GM06990 (cell line): ENCODE measurements around the gene SREBF1.

Experiments used
- DNase-seq: peaks from one replicate; pipeline ENCODE4 v3.0.0-alpha.2; 2011; ENCODE audit not compliant: insufficient read length; ENCODE audit errors: extremely low read depth
- H3K27me3 ChIP-seq: replicated peaks from 2 replicates; pipeline ENCODE4 v1.6.0; 2011; ENCODE audit warnings: low read length; ENCODE audit not compliant: control insufficient read depth, insufficient read depth
- H3K36me3 ChIP-seq: 2 replicates; pipeline ENCODE4 v1.5.1; 2011; ENCODE audit warnings: low read length; ENCODE audit not compliant: control insufficient read depth, insufficient read depth
- H3K4me3 ChIP-seq: replicated peaks from 2 replicates; pipeline ENCODE4 v1.5.1; 2011; ENCODE audit warnings: low read depth, mild to moderate bottlenecking, control low read depth, low read length
- TF ChIP-seq, protein P1 (sequence below): IDR thresholded peaks from 2 replicates; pipeline ENCODE4 v1.5.1; 2011; ENCODE audit warnings: low read length, control low read depth, mild to moderate bottlenecking, inconsistent platforms; ENCODE audit not compliant: insufficient read depth, poor library complexity, severe bottlenecking

The SREBF1 gene

DNA sequence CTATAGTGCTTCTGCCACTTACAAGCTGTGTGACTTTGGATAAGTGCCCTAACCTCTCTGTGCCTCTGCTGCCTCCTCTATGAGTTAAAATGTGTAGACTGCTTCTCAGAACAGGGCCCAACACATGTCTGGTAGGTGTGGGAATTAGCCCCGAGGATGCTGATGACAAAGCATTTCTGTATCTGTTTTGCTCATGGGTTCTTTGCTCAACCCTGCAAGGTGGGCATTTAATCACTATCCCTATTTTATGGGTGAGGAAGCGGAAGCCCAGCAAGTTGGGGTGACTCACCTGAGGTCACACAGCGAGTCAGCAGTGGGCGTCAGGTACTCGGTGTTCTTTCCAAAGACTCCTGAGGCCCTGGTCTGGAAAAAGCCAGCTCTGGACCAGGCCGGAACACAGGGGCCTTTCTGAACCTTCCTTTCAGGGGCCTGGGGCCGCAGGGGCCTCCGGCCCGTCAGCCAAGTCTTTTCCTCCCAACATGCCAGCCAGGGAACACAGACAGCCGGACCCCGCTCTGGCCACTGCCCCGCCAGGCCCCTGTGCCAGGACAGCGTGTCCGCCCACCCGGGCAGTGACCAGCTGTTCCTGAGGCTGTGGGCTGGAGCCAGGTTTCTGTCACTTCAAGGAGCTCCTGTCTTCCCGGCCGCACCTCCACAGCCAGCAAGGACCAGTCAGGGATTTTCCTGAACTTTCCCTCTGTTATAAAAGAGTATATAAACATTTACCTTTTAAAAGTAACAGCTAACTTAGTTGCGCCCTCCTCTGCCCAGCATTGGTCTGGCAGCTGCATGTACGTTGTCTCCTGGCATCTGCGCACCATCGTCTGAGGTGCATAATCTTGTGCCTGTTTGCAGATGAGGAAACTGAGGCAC is 62.5 kb downstream of the SREBF1 start:
- TF ChIP-seq, protein P1, sequence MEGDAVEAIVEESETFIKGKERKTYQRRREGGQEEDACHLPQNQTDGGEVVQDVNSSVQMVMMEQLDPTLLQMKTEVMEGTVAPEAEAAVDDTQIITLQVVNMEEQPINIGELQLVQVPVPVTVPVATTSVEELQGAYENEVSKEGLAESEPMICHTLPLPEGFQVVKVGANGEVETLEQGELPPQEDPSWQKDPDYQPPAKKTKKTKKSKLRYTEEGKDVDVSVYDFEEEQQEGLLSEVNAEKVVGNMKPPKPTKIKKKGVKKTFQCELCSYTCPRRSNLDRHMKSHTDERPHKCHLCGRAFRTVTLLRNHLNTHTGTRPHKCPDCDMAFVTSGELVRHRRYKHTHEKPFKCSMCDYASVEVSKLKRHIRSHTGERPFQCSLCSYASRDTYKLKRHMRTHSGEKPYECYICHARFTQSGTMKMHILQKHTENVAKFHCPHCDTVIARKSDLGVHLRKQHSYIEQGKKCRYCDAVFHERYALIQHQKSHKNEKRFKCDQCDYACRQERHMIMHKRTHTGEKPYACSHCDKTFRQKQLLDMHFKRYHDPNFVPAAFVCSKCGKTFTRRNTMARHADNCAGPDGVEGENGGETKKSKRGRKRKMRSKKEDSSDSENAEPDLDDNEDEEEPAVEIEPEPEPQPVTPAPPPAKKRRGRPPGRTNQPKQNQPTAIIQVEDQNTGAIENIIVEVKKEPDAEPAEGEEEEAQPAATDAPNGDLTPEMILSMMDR, result peak; percentile 6
- no peak for DNase-seq

DNA sequence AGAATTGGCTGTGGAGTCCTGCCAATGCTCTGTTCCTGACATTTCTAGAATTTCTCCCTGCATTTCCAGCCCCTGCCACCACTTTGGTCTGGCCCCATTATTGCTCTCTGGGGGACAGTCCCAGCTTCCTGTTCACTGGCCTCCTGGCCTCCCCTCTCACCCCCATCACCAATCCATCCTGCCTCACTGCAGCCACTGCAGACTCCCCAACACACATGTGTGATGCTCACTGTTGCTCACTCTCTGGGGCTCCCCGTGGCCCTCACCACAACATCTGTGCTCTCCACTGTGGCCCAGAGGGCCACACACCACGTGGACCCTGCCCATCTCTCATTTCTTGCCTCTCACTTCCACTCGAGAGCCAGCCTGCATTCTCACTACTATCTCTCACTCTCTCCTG is 64.6 kb downstream of the SREBF1 start:
- TF ChIP-seq, protein P1, result no peak
- no peaks in the 10 kb centered on the region for H3K27me3 ChIP-seq
- H3K4me3 ChIP-seq, result no peak overlapping the region
- no peak for DNase-seq
- H3K36me3 ChIP-seq, result no peaks in the 10 kb centered on the region

More for the DNA sequence above, 62.5 kb downstream of the SREBF1 start:
- Histone ChIP-seq H3K4me3 (no peak overlapping the region), H3K36me3 (no peaks in the 10 kb centered on the region), H3K27me3 (no peaks in the 10 kb centered on the region)

DNA sequence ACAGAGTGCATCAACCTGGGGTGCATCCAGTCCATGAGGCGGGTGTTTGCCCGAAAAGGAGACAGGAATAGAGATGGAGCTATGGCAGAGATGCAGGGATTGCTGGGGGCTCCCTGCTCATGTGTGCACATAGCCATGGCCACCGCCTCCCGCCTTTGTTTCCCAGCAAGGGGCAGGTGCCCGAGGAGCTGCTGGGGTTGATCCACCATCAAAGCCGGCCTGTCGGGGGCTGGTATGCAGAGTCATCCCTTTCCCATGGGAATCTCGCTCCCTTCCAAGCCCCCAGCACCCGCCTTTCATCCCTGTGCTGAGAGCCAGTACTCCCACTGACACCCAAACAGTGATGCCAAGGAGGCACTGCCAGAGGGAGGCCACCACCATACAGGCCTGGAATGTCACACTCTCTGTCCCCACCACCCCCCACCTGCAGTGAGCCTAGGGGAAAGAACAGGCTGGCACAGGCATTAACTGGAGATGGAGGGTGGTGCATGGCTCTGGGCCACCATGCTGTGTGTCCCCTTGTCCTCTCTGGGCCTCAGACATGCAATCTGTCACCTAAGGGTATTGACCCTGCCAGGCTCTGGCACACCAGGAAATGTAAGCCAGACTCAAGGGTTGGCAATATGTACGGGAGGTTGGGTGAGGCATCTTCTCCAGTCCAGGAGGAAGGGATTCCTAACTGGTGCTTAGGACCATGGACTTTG is 65.1 kb downstream of the SREBF1 start:
- Histone ChIP-seq H3K4me3 (no peak overlapping the region), H3K36me3 (no peaks in the 10 kb centered on the region), H3K27me3 (no peaks in the 10 kb centered on the region)
- no peak for DNase-seq
- TF ChIP-seq, protein P1, result no peak

DNA sequence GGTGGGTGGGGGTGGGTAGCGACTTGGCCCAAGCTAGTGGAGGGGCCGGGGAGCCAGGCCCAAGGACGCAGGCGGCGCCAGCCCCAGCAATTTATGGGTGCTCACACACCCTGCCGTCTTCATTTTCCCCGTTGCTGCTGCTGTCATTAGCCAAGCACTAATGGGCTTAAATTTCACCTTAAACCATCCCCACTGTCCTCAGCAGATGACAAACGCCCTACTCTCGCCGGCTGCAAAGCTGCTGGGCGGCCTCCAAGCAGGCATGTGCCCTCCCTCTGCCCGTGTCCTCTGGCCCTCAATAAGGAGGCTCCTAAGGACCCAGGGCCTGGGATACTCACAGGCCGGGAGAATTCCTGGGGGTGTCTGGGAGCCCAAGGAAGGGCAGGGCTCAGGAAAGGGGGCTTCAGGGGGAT is 66.1 kb downstream of the SREBF1 start:
- TF ChIP-seq, protein P1, result no peak
- Histone ChIP-seq H3K36me3 (no peaks in the 10 kb centered on the region), H3K27me3 (no peaks in the 10 kb centered on the region), H3K4me3 (no peak overlapping the region)
- DNase-seq, result no peak

DNA sequence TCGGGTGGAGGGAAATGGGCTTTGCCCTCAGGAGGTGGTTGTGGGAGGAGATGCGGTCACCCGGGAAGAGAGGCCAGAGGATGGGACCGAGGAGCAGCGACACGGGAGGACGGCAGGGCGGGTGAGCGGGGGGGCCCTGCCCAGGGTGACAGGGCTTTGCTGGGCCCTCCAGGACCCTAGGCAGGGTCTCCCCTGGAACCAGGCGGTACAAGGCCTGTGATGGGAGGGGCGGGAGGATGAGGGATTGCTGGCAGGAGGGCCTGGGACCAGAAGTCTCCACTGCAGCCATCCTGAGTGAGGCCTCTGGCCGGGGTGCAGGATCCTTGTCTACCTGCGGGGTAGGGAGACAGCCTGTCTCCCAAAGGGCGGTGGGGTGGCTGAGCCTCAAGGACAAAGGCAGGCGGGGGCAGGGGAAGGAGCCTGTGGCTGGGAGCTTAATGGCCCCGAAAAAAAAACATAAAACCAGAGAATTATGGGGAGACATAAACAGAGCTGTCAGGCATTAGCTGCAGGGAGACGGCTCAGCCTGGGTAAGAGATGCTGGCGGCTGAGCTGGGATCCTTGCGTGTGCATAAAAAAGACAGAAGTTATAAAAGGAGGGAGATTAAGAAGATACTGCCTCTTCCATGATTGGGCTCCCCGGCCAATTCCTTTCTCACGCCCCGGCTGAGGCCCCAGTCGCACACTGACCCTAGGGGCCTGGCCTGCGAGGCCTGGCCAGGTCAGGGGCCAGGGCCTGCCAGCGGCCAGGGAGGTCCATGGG is 66.7 kb downstream of the SREBF1 start:
- DNase-seq, result no peak
- Histone ChIP-seq H3K36me3 (no peaks in the 10 kb centered on the region), H3K4me3 (no peak overlapping the region), H3K27me3 (no peaks in the 10 kb centered on the region)
- TF ChIP-seq, protein P1, result no peak
